Pancreas (tissue), 10 donors: ENCODE data around the gene KLHDC7B. TPM values are rescaled to one million over a fixed set of nuclear protein-coding genes. Genes with fewer than 3 reads are reported as not detected.
A peak's percentile ranks its signal among the peaks of the same experiment; 100 is the strongest.

Experiments used
- ATAC-seq, 4 donors: fragments of 200-7000 bp; cut with Tn5 transposase; one replicate each; pipeline versions ENCODE4 v1.8.0 to v1.9.1; 2020; ENCODE audit warnings: mild to moderate bottlenecking in 4 of 4, moderate library complexity in 4 of 4
- DNase-seq, 6 donors: peaks; one replicate each; pipeline ENCODE4 v3.0.0-alpha.2; 2020
- FAIRE-seq: peaks from 2 replicates; lab custom pipeline; 2012; peaks lifted over from hg19 to GRCh38; lab: Jason Lieb, UNC
- H3K27ac ChIP-seq, 4 donors: fragments of 200-600 bp; sonication (generic); 1 replicate in 3 of 4; 2 replicates in 1 of 4; pipeline versions ENCODE4 v1.5.0 to v1.8.0; 2020
- H3K27me3 ChIP-seq, 4 donors: fragments of 200-600 bp; one replicate each; pipeline ENCODE4 v1.8.0; 2021
- H3K36me3 ChIP-seq, 3 donors: fragments of 200-600 bp; sonication (generic) in 1 of 3; one replicate each; pipeline versions ENCODE4 v1.5.0 to v1.8.0; 2020 to 2021
- H3K4me1 ChIP-seq, 3 donors: fragments of 200-600 bp; one replicate each; pipeline ENCODE4 v1.8.0; 2021
- H3K4me3 ChIP-seq, 4 donors: fragments of 200-600 bp; sonication (generic) in 2 of 4; one replicate each; pipeline versions ENCODE4 v1.5.0 to v1.8.0; 2020 to 2021
- H3K9me3 ChIP-seq, 4 donors: fragments of 200-600 bp; one replicate each; pipeline ENCODE4 v1.8.0; 2021
- CTCF ChIP-seq, 4 donors: fragments of 200-600 bp; sonication (generic) in 3 of 4; IDR thresholded peaks; one replicate each; pipeline versions ENCODE4 v1.5.0 to v1.8.0; 2021; ENCODE audit warnings: antibody characterized with exemption in 4 of 4
- WGBS, 2 donors: extraction: QIAGEN DNeasy Blood & Tissue Kit; methylation state at CpG; one replicate each; pipeline ENCODE4 v1.1.7; 2013; 5-methylcytosine and 5-hydroxymethylcytosine counted together
- intact Hi-C, 3 donors: fragments of 100-400 bp; cut with DNase I; formaldehyde crosslinking; loops; one replicate each; pipeline versions ENCODE4 v1.11.1 to v1.14.2; 2022
- polyA plus RNA-seq, 2 donors: library from polyadenylated mRNA; stranded (reverse); fragments of 200-250 nt; gene quantifications; one replicate each; pipeline ENCODE4 v1.2.3, GENCODE V29; 2013
- total RNA-seq, 6 donors: library from RNA; stranded (reverse); fragmentation: NEBNext Ultra II Directional in 4 of 6; extraction: Animal tissue kit (Norgen Biotek cat#: 25700) in 4 of 6; gene quantifications; one replicate each; pipeline versions ENCODE4 v1.2.1 to v1.2.4, GENCODE V29; 2021 to 2023
- donor health status: healthy with polysubstance abuse.
- donor health status: DM: no; HTN: no; CAD: no; lungs with moderate emphysema.
- donor health status: DM: no; HTN: no; CAD: no.
- donor health status: control.
- donor health status: control.
- donor health status: Bipolar disorder and iron deficiency.
- donor health status: DM: yes; HTN: yes; CAD: no.
- donor health status: DM: no; HTN: no; CAD: no.
- donor health status: DM: no; HTN: no; CAD: no.
- donor health status: DM: yes; HTN: yes; CAD: no.

KLHDC7B gene
- total and polyA plus RNA-seq, 8 donors, result 0.03 to 2.1 (median 0.15) TPM; not detected in 1

- no peaks in the 10 kb centered on the region for H3K27me3 ChIP-seq
- 7 to 9% methylated on average over 37 of the region's 37 CpGs for WGBS, 2 donors
- ATAC-seq (peak; percentile 23 to 49 (median 36)), FAIRE-seq (no peak), DNase-seq (peak in 1 of 6 donors; percentile 8)
- no peak for TF ChIP-seq CTCF (IDR thresholded peaks at IDR 0.05)
- peak overlapping the region; percentile 44 to 91 (median 79) for H3K4me3 ChIP-seq
- peak overlapping the region; percentile 96 to 99 (median 96) for H3K27ac ChIP-seq
- H3K36me3 ChIP-seq, result no peaks in the 10 kb centered on the region
- intact Hi-C loops, result no loop called here
- no peaks in the 10 kb centered on the region for H3K9me3 ChIP-seq
- peaks cover 0 to 10% (median 0%) of the 10 kb centered on the region in 3 donors for H3K4me1 ChIP-seq
Observed at GRCh38 chr22:50583294-50583861, 37.7 kb downstream of the KLHDC7B start.

GRCh38 chr22:50584106-50585096 is 38.7 kb downstream of the KLHDC7B start:
- WGBS, 2 donors, result 93 to 96% methylated on average over 23 of the region's 23 CpGs

GRCh38 chr22:50585238-50585637 is 39.5 kb downstream of the KLHDC7B start:
- no peak for TF ChIP-seq CTCF (IDR thresholded peaks at IDR 0.05)
- H3K4me1 ChIP-seq, result peaks cover 0 to 10% (median 0%) of the 10 kb centered on the region in 3 donors
- no peaks in the 10 kb centered on the region for H3K9me3 ChIP-seq
- intact Hi-C loops, result no loop called here
- WGBS, 2 donors, result 88 to 89% methylated on average over 3 of the region's 3 CpGs
- FAIRE-seq (no peak), DNase-seq (peak in 2 of 6 donors; percentile 9 to 22), ATAC-seq (no peak)
- H3K4me3 ChIP-seq, result no peak overlapping the region
- no peaks in the 10 kb centered on the region for H3K27me3 ChIP-seq
- no peak overlapping the region for H3K27ac ChIP-seq
- H3K36me3 ChIP-seq, result no peaks in the 10 kb centered on the region

More at GRCh38 chr22:50584106-50585096, 38.7 kb downstream of the KLHDC7B start:
- FAIRE-seq, result no peak
- no peaks in the 10 kb centered on the region for H3K36me3 ChIP-seq
- intact Hi-C loops, result no loop called here
- DNase-seq, result peak in 2 of 6 donors; percentile 2 to 20
- no peak for ATAC-seq
- no peaks in the 10 kb centered on the region for H3K9me3 ChIP-seq
- no peak for TF ChIP-seq CTCF (IDR thresholded peaks at IDR 0.05)
- H3K4me1 ChIP-seq, result peaks cover 0 to 10% (median 0%) of the 10 kb centered on the region in 3 donors
- no peaks in the 10 kb centered on the region for H3K27me3 ChIP-seq
- H3K4me3 ChIP-seq, result no peak overlapping the region
- no peak overlapping the region for H3K27ac ChIP-seq

- Histone ChIP-seq H3K27me3 (no peaks in the 10 kb centered on the region), H3K27ac (no peak overlapping the region), H3K4me1 (peaks cover 0 to 10% (median 0%) of the 10 kb centered on the region in 3 donors), H3K36me3 (no peaks in the 10 kb centered on the region), H3K9me3 (no peaks in the 10 kb centered on the region), H3K4me3 (no peak overlapping the region)
- ATAC-seq (no peak), DNase-seq (peak in 2 of 6 donors; percentile 6 to 20), FAIRE-seq (no peak)
- intact Hi-C loops, result no loop called here
- TF ChIP-seq CTCF (IDR thresholded peaks at IDR 0.05), result no peak
- 85 to 93% methylated on average over 8 of the region's 8 CpGs for WGBS, 2 donors
Observed at GRCh38 chr22:50585781-50586180, 40.1 kb downstream of the KLHDC7B start.
